ENCODE measurements around the gene SRGAP2C.
"Not testable (repeated sequence)": the region's sequence is repeated elsewhere in the genome, so short reads cannot be mapped to it uniquely, and the experiment has no call there.

DNA sequence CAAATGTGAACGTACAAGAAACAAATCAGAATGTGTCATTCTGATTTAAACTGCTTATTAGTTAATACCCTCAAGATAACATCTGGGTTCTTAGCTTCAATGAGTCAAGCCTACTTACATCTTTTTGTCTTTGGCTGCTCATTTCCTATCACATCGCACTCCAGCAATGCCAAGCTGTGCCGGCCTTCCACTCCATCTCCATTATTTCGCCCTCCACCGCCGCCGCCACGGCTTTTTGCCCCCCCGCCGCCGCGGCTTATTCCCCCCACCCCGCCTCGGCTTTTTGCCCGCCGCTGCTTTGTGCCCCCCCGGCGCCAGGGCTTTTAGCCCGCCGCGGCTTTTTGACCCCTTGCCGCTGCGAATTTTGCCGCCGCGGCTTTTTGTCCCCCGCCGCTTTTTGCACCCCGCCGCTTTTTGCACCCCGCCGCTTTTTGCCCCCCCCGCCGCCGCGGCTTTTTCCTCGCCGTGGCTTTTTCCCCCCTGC, 211.0 kb downstream of the SRGAP2C start:
- not testable (repeated sequence) for TF ChIP-seq POLR2AphosphoS5 (IDR thresholded peaks at IDR 0.05; ENCODE audit: low read depth, low read length); POLR2A (IDR thresholded peaks at IDR 0.05; ENCODE audit: low read depth, low read length); TAF1 (IDR thresholded peaks at IDR 0.05; ENCODE audit: low read depth, low read length); SPI1 (IDR thresholded peaks at IDR 0.05; ENCODE audit: low read depth, low read length); PAX5 (IDR thresholded peaks at IDR 0.05; ENCODE audit: insufficient read depth, low read length, severe bottlenecking); POU2F2 (IDR thresholded peaks at IDR 0.05; ENCODE audit: low read depth, low read length)
